ENCODE data around the gene ARSG. TPM values are rescaled to one million over a fixed set of nuclear protein-coding genes. Genes with fewer than 3 reads are reported as not detected.

ARSG gene
- total and polyA plus RNA-seq, 2 of the 8 experiments (the other 6 are each of a cell fraction or from before 2014, with no cell fraction given), result 3.3 to 4.0 TPM

DNA sequence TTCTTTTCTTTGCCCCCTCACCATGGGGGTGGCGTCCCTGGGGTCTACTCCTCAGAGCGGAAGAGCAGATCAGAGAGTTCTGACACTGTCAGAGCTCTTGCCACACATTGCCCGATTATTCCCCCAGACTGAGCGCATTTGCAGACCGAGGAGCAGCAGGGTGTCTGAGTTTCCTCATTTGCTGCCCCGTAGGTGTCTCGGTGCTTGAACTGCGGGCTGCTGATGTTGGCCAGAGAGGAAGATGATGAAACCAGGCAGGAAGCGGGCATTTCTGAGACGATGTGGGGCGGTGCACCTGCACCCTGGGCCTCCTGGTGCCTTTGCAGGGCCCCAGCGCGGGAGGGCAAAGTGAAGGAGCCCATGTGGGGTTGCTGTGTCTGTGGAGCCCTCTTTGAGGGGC is 55.2 kb downstream of the ARSG start:
- no peaks in the 10 kb centered on the region for H3K79me1 ChIP-seq (ENCODE audit: low read depth, low read length)
- H4K8ac ChIP-seq (ENCODE audit: extremely low read depth, insufficient read depth, low read length), result no peak overlapping the region; the same call in 1 of the 2 replicates
- H3K4me3 ChIP-seq (ENCODE audit: extremely low read depth in 1 of 4, insufficient read depth in 2 of 4, low read depth in 3 of 4, low read length in 4 of 4), result no peak overlapping the region
- H3K36me3 ChIP-seq (ENCODE audit: control insufficient read depth in 2 of 4, insufficient read depth in 4 of 4, low read length in 3 of 4), result no peaks in the 10 kb centered on the region
- H3K9ac ChIP-seq (replicated peaks in 1 of 4; ENCODE audit: extremely low read depth in 1 of 4, low read depth in 3 of 4, low read length in 3 of 4), result no peak overlapping the region
- H4K91ac ChIP-seq (replicated peaks; ENCODE audit: insufficient read length, low read length), result no peak overlapping the region
- H3K4me2 ChIP-seq (ENCODE audit: insufficient read depth in 1 of 2, low read depth in 2 of 2, low read length in 2 of 2), result no peak overlapping the region
- H3K23ac ChIP-seq (ENCODE audit: insufficient read length), result no peak overlapping the region
- no peak overlapping the region for H2AFZ ChIP-seq (ENCODE audit: low read length)
- ChIA-PET POLR2A (ENCODE audit: partially characterized antibody) (no interaction called here), CTCF (ENCODE audit: partially characterized antibody) (interaction anchor here (1.0 to 1.1 kb wide), 2 partner anchors 19 to 91 kb away, joined by 4 read pairs; no protein-coding TSS in a partner anchor)
- no peaks in the 10 kb centered on the region; the same call in 1 of the 2 replicates for H3K23me2 ChIP-seq (ENCODE audit: low read depth, low read length)
- no peak overlapping the region for H2BK12ac ChIP-seq (ENCODE audit: low read depth, low read length)
- H3K79me2 ChIP-seq (ENCODE audit: control insufficient read depth in 1 of 2, insufficient read depth in 2 of 2, low read length in 2 of 2), result no peaks in the 10 kb centered on the region
- no peak for DNase-seq (ENCODE audit: low read depth in 1 of 2, low spot score in 2 of 2)
- H4K20me1 ChIP-seq (replicated peaks in 1 of 2; ENCODE audit: control insufficient read depth in 1 of 2, insufficient read depth in 2 of 2, low read length in 2 of 2), result no peaks in the 10 kb centered on the region
- 91% methylated on average over 13 of the region's 13 CpGs; no CpG with 5 or more reads in 1 of the 2 experiments for WGBS, 2 experiments (ENCODE audit: extremely low coverage in 1 of 2, insufficient coverage in 1 of 2, insufficient read length in 1 of 2, insufficient replicate concordance in 2 of 2, low coverage in 1 of 2, low lambda C conversion rate in 2 of 2, missing lambda C conversion rate in 1 of 2)
- H3K4ac ChIP-seq (replicated peaks; ENCODE audit: insufficient read length, low read depth, low read length), result no peak overlapping the region
- no peaks in the 10 kb centered on the region for H3K9me3 ChIP-seq (ENCODE audit: insufficient read depth in 2 of 2, low read depth in 1 of 2, low read length in 1 of 2)
- peaks cover 0 to 2% (median 0%) of the 10 kb centered on the region in 4 experiments; a peak in 1 of 7 replicates for H3K4me1 ChIP-seq (replicated peaks in 1 of 4; ENCODE audit: control insufficient read depth in 3 of 4, insufficient read depth in 4 of 4, low read length in 3 of 4)
- no peak overlapping the region for H2BK15ac ChIP-seq (ENCODE audit: low read length)
- FAIRE-seq, result no peak
- H2AK5ac ChIP-seq (ENCODE audit: low read depth, low read length), result no peak overlapping the region
- no peak overlapping the region for H3K56ac ChIP-seq (replicated peaks; ENCODE audit: insufficient read length, low read depth, low read length)
- no peak overlapping the region for H2BK5ac ChIP-seq (ENCODE audit: low read depth, low read length)
- H4K5ac ChIP-seq (ENCODE audit: insufficient read length, low read depth, low read length), result no peak overlapping the region
- no peak overlapping the region for H3K27ac ChIP-seq (ENCODE audit: low read depth, low read length)
- no peaks in the 10 kb centered on the region for H3K27me3 ChIP-seq (replicated peaks in 1 of 4; ENCODE audit: control insufficient read depth in 3 of 4, extremely low read depth in 1 of 4, insufficient read depth in 3 of 4, low read length in 3 of 4)
- H3K14ac ChIP-seq (ENCODE audit: insufficient read length), result no peak overlapping the region
- H2BK20ac ChIP-seq (ENCODE audit: low read length), result no peak overlapping the region
- H3K18ac ChIP-seq (ENCODE audit: extremely low read depth, low read length), result no peak overlapping the region
- no peak overlapping the region for H2BK120ac ChIP-seq (replicated peaks; ENCODE audit: low read depth, low read length)
- TF ChIP-seq KDM1A (IDR thresholded peaks at IDR 0.05; ENCODE audit: borderline replicate concordance, low read length) (no peak), SP1 (IDR thresholded peaks at IDR 0.05; ENCODE audit: low read depth, low read length) (no peak), CREB1 (IDR thresholded peaks at IDR 0.05) (no peak), SIX5 (IDR thresholded peaks at IDR 0.05; ENCODE audit: low read depth, low read length) (no peak), JUND (IDR thresholded peaks at IDR 0.05; ENCODE audit: low read length) (no peak), SAP30 (IDR thresholded peaks at IDR 0.05; ENCODE audit: insufficient read depth, insufficient replicate concordance, low read length) (no peak), POU5F1 (IDR thresholded peaks at IDR 0.05; ENCODE audit: low read depth, low read length) (no peak), RNF2 (IDR thresholded peaks at IDR 0.05; ENCODE audit: borderline replicate concordance, low read depth, low read length, missing control alignments, poor library complexity, severe bottlenecking) (no peak), FOSL1 (IDR thresholded peaks at IDR 0.05; ENCODE audit: insufficient read depth, low read depth, low read length) (no peak), POLR2AphosphoS5 (IDR thresholded peaks at IDR 0.05; ENCODE audit: low read depth, low read length) (no peak), SIRT6 (IDR thresholded peaks at IDR 0.05; ENCODE audit: low read length) (no peak), TBP (IDR thresholded peaks at IDR 0.05; ENCODE audit: low read depth, low read length) (no peak), EGR1 (IDR thresholded peaks at IDR 0.05; ENCODE audit: borderline replicate concordance, low read depth, low read length) (no peak)
- TF ChIP-seq, protein P1, sequence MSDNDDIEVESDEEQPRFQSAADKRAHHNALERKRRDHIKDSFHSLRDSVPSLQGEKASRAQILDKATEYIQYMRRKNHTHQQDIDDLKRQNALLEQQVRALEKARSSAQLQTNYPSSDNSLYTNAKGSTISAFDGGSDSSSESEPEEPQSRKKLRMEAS (IDR thresholded peaks at IDR 0.05), result no peak
- TF ChIP-seq, protein P2, sequence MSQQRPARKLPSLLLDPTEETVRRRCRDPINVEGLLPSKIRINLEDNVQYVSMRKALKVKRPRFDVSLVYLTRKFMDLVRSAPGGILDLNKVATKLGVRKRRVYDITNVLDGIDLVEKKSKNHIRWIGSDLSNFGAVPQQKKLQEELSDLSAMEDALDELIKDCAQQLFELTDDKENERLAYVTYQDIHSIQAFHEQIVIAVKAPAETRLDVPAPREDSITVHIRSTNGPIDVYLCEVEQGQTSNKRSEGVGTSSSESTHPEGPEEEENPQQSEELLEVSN (IDR thresholded peaks at IDR 0.05), result no peak

Measured in H1 (cell line).